HG02938 (cell line): Measurements from ENCODE around the gene SLC49A4.

Experiments used
- ATAC-seq: cut with Tn5 transposase; IDR thresholded peaks from one replicate; pipeline ENCODE4 v1.9.1; 2021; ENCODE audit warnings: mild to moderate bottlenecking, moderate library complexity; ENCODE audit not compliant: unreplicated experiment

The SLC49A4 gene

GRCh38 chr3:122927726-122928125, 132.9 kb downstream of the SLC49A4 start:
- no peak for ATAC-seq

- no peak for ATAC-seq
Measured at GRCh38 chr3:122928396-122929187, 133.7 kb downstream of the SLC49A4 start.

- no peak for ATAC-seq
Measured at GRCh38 chr3:122929188-122930062, 134.6 kb downstream of the SLC49A4 start.

GRCh38 chr3:122930063-122930997, 135.5 kb downstream of the SLC49A4 start:
- ATAC-seq = no peak
